GM12878 (cell line): ENCODE data around the gene SLC22A31. TPM values are rescaled to one million over a fixed set of nuclear protein-coding genes. Genes with fewer than 3 reads are reported as not detected.

ENCODE experiments used
- ATAC-seq: fragments of 200-7000 bp; cut with Tn5 transposase; 3 replicates; pipeline ENCODE4 v1.9.1; 2020; ENCODE audit warnings: mild to moderate bottlenecking, moderate library complexity
- BruUV-seq: library from RNA; stranded (reverse); fragments of 400-500 nt; replicated peaks from 2 replicates; lab custom pipeline; 2021; lab: Mats Ljungman, UMichigan
- CTCF ChIA-PET: fragments of 300-600 bp; sonication (Branson Sonifier 250); formaldehyde crosslinking; extraction: SDS; loops from one replicate; lab custom pipeline; 2021; ENCODE audit warnings: inconsistent platforms; lab: Yijun Ruan, JAX
- POLR2A ChIA-PET: fragments of 350-600 bp; formaldehyde crosslinking; extraction: SDS; loops from one replicate; lab custom pipeline; 2021; ENCODE audit warnings: inconsistent platforms; lab: Charles Lee
- RAD21 ChIA-PET: fragments of 300-600 bp; sonication (Branson Sonifier 250); formaldehyde crosslinking; loops from one replicate; lab custom pipeline; 2023; ENCODE audit warnings: antibody characterized with exemption; ENCODE audit not compliant: unreplicated experiment; lab: Charles Lee
- SMC1A ChIA-PET: fragments of 300-600 bp; sonication (Branson Sonifier 250); formaldehyde crosslinking; loops from one replicate; lab custom pipeline; 2023; ENCODE audit not compliant: unreplicated experiment, uncharacterized antibody; lab: Charles Lee
- DNase-seq: peaks from one replicate; pipeline ENCODE4 v3.0.0-alpha.2; 2011; ENCODE audit warnings: low read depth, low spot score
- FAIRE-seq: peaks from 3 replicates; lab custom pipeline; 2011; peaks lifted over from hg19 to GRCh38; lab: Jason Lieb, UNC
- H2AFZ ChIP-seq: 2 replicates; pipeline ENCODE4 v1.6.0; 2011; ENCODE audit warnings: low read depth, low read length, control low read depth; ENCODE audit not compliant: control insufficient read depth
- H3K27ac ChIP-seq: 2 replicates; pipeline ENCODE4 v1.5.1; 2011; ENCODE audit warnings: control low read depth; ENCODE audit not compliant: control insufficient read depth, insufficient read depth
- H3K27me3 ChIP-seq, 2 experiments: replicated peaks in 1 of 2; 2 replicates each; pipeline versions ENCODE4 v1.6.0 to v1.6.1; 2011; ENCODE audit warnings: low read length in 1 of 2; ENCODE audit not compliant: control insufficient read depth in 2 of 2, insufficient read depth in 2 of 2
- H3K36me3 ChIP-seq, 2 experiments: 2 replicates each; pipeline ENCODE4 v1.5.1; 2011; ENCODE audit warnings: low read length in 1 of 2; ENCODE audit not compliant: control insufficient read depth in 2 of 2, insufficient read depth in 2 of 2
- H3K4me1 ChIP-seq: 2 replicates; pipeline ENCODE4 v1.6.1; 2011; ENCODE audit warnings: mild to moderate bottlenecking, low read length, moderate library complexity, mixed read lengths; ENCODE audit not compliant: control insufficient read depth, insufficient read depth
- H3K4me2 ChIP-seq: 2 replicates; pipeline ENCODE4 v1.6.0; 2011; ENCODE audit warnings: control low read depth; ENCODE audit not compliant: control insufficient read depth, insufficient read depth
- H3K4me3 ChIP-seq: fragments of 200-600 bp; sonication (generic); 2 replicates; pipeline ENCODE4 v1.5.1; 2016
- H3K79me2 ChIP-seq: 2 replicates; pipeline ENCODE4 v1.6.0; 2011; ENCODE audit warnings: low read length; ENCODE audit not compliant: control insufficient read depth, insufficient read depth
- H3K9ac ChIP-seq: 2 replicates; pipeline ENCODE4 v1.8.0; 2011; ENCODE audit warnings: low read length, control low read depth, mixed read lengths; ENCODE audit not compliant: control insufficient read depth, insufficient read depth
- H3K9me3 ChIP-seq: replicated peaks from 3 replicates; pipeline ENCODE4 v1.5.1; 2011; ENCODE audit warnings: mild to moderate bottlenecking, low read length; ENCODE audit not compliant: control insufficient read depth, insufficient read depth
- H4K20me1 ChIP-seq: 2 replicates; pipeline ENCODE4 v1.6.0; 2011; ENCODE audit not compliant: control insufficient read depth, insufficient read depth
- CREB1 ChIP-seq: IDR thresholded peaks from 2 replicates; pipeline ENCODE4 v1.6.1; 2012; ENCODE audit warnings: low read depth, mild to moderate bottlenecking, inconsistent platforms
- ESRRA ChIP-seq: IDR thresholded peaks from 2 replicates; pipeline ENCODE4 v1.6.1; 2012; ENCODE audit warnings: mild to moderate bottlenecking, low read length, improper control_type of control experiment
- JUND ChIP-seq: IDR thresholded peaks from 2 replicates; pipeline ENCODE4 v1.6.1; 2012; ENCODE audit warnings: low read depth, mild to moderate bottlenecking, low read length, improper control_type of control experiment, moderate library complexity
- KLF5 ChIP-seq: fragments of 450-650 bp; IDR thresholded peaks from 2 replicates; pipeline ENCODE4 v1.6.1; 2014; ENCODE audit warnings: mild to moderate bottlenecking; ENCODE audit not compliant: partially characterized antibody
- MTA2 ChIP-seq: fragments of 450-650 bp; IDR thresholded peaks from 2 replicates; pipeline ENCODE4 v1.6.1; 2016; ENCODE audit warnings: low read depth, mild to moderate bottlenecking, moderate library complexity
- NBN ChIP-seq: fragments of 450-650 bp; IDR thresholded peaks from 2 replicates; pipeline ENCODE4 v1.6.1; 2016
- SMARCA5 ChIP-seq: fragments of 450-650 bp; IDR thresholded peaks from 2 replicates; pipeline ENCODE4 v1.6.1; 2017; ENCODE audit warnings: mild to moderate bottlenecking
- WGBS: methylation state at CpG from one replicate; pipeline ENCODE4 v1.1.6; 2016; ENCODE audit warnings: low lambda C conversion rate; ENCODE audit not compliant: insufficient replicate concordance, insufficient coverage; ENCODE audit errors: missing lambda C conversion rate; 5-methylcytosine and 5-hydroxymethylcytosine counted together
- in situ Hi-C: fragments of 300-500 bp; cut with MboI; formaldehyde crosslinking; loops from 9 replicates; pipeline ENCODE4 v1.14.3; 2018; ENCODE audit warnings: mixed read lengths
- intact Hi-C: fragments of 100-400 bp; cut with micrococcal nuclease; formaldehyde crosslinking; loops from one replicate; pipeline ENCODE4 v1.14.2; 2022; ENCODE audit not compliant: unreplicated experiment
- polyA plus RNA-seq, 11 experiments: library from polyadenylated mRNA; depleted of rRNA in 4 of 11; unstranded in 6 of 11; stranded (reverse) in 5 of 11; fragments of >200 nt; fragmentation: Nextera tagmentation in 4 of 11; fragmentation: Illumina TruSeq in 1 of 11; extraction: Ambion mirVana in 4 of 11; extraction: Trizol in 1 of 11; gene quantifications; 1 replicate in 1 of 11; 2 replicates in 10 of 11; pipeline versions ENCODE4 v1.2.1 to v1.2.3, GENCODE V29; 2011 to 2016; ENCODE audit warnings: inconsistent platforms in 2 of 11, missing spikeins in 2 of 11, low read depth in 1 of 11
- total RNA-seq, 4 experiments: library from RNA; depleted of rRNA in 3 of 4; stranded (reverse); fragments of >200 nt in 3 of 4; fragmentation: Illumina TruSeq in 1 of 4; extraction: Trizol in 1 of 4; gene quantifications; 2 replicates each; pipeline versions ENCODE4 v1.2.1 to v1.2.3, GENCODE V29; 2013 to 2021
- TF ChIP-seq, protein P1 (sequence below): IDR thresholded peaks from 2 replicates; pipeline ENCODE4 v1.6.1; 2012; ENCODE audit warnings: low read depth, low read length, improper control_type of control experiment
- TF ChIP-seq, protein P2 (sequence below): fragments of 450-650 bp; IDR thresholded peaks from 2 replicates; pipeline ENCODE4 v1.6.1; 2016; ENCODE audit warnings: mild to moderate bottlenecking, moderate library complexity, borderline replicate concordance

SLC22A31 gene
- total and polyA plus RNA-seq, 10 of the 15 experiments (the other 5 are each of a cell fraction or from before 2014, with no cell fraction given), result 0.13 to 0.24 (median 0.23) TPM; not detected in 7

DNA sequence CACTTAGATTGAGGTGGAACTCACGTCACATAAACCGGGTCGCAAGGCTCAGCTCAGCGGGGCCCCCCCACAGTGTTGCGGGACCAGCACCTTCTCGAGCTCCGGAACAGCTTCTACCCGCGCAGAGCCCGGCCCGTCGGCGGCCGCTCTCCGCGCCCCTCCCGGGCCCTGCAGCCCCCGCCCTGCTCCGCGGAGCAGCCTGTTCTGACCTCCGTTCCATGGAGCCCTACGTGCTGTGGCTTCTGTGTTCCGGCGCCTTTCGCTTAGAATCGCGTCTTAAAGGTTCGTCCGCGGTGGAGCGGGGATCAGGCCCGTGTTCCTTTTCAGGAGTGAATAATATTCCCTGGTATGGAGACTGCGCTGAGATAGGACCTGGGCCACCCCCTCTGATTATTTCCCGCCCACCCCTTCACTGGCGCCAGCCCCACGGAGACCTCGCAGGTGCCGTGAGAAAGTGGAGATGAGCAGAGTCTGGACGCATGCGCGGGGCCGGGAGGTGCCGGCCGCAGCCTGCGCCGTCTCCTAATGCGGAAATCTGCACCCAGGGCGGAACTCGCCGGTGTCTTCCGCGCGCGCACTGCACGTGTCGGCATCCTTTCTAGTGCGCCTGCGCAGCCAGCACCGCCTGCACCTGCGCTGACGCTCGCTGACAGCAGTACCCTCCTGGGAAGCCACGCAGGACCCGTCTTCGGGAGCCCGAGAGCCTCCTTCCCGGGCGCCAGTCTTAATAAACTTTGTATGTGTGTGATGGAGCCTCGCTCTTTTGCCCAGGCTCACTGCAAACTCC, 48.1 kb upstream of the SLC22A31 start:
- whole genome bisulfite sequencing, result 88% methylated on average over 63 of the region's 69 CpGs
- peaks cover 4% of the 10 kb centered on the region for H3K9me3 ChIP-seq
- no peaks in the 10 kb centered on the region for H4K20me1 ChIP-seq
- BruUV-seq, result no TSS peak
- in situ Hi-C loops, result no loop called here
- intact Hi-C loops, result no loop called here
- no peak for FAIRE-seq
- ChIA-PET CTCF (no interaction called here), RAD21 (no interaction called here), POLR2A (no interaction called here), SMC1A (no interaction called here)
- ATAC-seq, result no peak
- no peaks in the 10 kb centered on the region for H3K4me1 ChIP-seq
- H3K9ac ChIP-seq, result no peak overlapping the region
- H3K79me2 ChIP-seq, result no peaks in the 10 kb centered on the region
- no peak overlapping the region for H3K4me3 ChIP-seq
- DNase-seq, result no peak
- no peaks in the 10 kb centered on the region for H3K36me3 ChIP-seq
- no peak overlapping the region for H3K27ac ChIP-seq
- H3K27me3 ChIP-seq, result no peaks in the 10 kb centered on the region
- peak overlapping the region; percentile 54; the same call in 1 of the 2 replicates for H3K4me2 ChIP-seq
- no peak for TF ChIP-seq NBN
- TF ChIP-seq MTA2, result no peak
- TF ChIP-seq SMARCA5, result no peak
- TF ChIP-seq, protein P1, sequence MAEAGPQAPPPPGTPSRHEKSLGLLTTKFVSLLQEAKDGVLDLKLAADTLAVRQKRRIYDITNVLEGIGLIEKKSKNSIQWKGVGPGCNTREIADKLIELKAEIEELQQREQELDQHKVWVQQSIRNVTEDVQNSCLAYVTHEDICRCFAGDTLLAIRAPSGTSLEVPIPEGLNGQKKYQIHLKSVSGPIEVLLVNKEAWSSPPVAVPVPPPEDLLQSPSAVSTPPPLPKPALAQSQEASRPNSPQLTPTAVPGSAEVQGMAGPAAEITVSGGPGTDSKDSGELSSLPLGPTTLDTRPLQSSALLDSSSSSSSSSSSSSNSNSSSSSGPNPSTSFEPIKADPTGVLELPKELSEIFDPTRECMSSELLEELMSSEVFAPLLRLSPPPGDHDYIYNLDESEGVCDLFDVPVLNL, result no peak
- TF ChIP-seq, protein P2, sequence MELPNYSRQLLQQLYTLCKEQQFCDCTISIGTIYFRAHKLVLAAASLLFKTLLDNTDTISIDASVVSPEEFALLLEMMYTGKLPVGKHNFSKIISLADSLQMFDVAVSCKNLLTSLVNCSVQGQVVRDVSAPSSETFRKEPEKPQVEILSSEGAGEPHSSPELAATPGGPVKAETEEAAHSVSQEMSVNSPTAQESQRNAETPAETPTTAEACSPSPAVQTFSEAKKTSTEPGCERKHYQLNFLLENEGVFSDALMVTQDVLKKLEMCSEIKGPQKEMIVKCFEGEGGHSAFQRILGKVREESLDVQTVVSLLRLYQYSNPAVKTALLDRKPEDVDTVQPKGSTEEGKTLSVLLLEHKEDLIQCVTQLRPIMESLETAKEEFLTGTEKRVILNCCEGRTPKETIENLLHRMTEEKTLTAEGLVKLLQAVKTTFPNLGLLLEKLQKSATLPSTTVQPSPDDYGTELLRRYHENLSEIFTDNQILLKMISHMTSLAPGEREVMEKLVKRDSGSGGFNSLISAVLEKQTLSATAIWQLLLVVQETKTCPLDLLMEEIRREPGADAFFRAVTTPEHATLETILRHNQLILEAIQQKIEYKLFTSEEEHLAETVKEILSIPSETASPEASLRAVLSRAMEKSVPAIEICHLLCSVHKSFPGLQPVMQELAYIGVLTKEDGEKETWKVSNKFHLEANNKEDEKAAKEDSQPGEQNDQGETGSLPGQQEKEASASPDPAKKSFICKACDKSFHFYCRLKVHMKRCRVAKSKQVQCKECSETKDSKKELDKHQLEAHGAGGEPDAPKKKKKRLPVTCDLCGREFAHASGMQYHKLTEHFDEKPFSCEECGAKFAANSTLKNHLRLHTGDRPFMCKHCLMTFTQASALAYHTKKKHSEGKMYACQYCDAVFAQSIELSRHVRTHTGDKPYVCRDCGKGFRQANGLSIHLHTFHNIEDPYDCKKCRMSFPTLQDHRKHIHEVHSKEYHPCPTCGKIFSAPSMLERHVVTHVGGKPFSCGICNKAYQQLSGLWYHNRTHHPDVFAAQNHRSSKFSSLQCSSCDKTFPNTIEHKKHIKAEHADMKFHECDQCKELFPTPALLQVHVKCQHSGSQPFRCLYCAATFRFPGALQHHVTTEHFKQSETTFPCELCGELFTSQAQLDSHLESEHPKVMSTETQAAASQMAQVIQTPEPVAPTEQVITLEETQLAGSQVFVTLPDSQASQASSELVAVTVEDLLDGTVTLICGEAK, result no peak
- TF ChIP-seq ESRRA, result no peak
- TF ChIP-seq CREB1, result no peak
- TF ChIP-seq JUND, result no peak
- TF ChIP-seq KLF5, result no peak
- no peak overlapping the region; the same call in 1 of the 2 replicates for H2AFZ ChIP-seq
